Activated gamma-delta T cell (primary cell): ENCODE data around the gene ASXL2.
"Not testable (repeated sequence)": the region's sequence is repeated elsewhere in the genome, so short reads cannot be mapped to it uniquely, and the experiment has no call there.

Experiments
- DNase-seq: peaks from one replicate; lab custom pipeline; 2025; lab: John Stamatoyannopoulos, UW

ASXL2 gene

DNA sequence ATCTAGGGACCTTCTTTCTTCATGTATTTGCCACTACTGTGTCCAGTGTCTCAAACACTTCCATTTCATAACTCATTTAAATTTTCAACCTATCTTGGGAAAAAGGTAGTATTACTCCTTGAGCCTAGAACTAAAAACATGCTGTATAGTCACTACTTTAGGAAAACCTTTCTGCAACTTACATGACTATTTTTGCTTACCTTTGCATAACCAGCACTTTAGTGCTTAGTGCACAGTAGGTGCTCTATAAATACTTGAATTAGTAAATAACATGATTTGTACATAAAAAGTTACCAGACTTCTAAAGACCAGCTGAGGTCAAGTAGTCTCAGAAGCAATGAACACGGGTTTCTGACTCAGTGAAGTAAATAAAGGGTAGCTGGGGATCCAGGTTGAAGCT, 142.5 kb downstream of the ASXL2 start:
- no peak for DNase-seq

GRCh38 chr2:25728559-25728958, 149.7 kb downstream of the ASXL2 start:
- DNase-seq = no peak

- no peak for DNase-seq
Observed at GRCh38 chr2:25726522-25726921, 151.8 kb downstream of the ASXL2 start.

DNA sequence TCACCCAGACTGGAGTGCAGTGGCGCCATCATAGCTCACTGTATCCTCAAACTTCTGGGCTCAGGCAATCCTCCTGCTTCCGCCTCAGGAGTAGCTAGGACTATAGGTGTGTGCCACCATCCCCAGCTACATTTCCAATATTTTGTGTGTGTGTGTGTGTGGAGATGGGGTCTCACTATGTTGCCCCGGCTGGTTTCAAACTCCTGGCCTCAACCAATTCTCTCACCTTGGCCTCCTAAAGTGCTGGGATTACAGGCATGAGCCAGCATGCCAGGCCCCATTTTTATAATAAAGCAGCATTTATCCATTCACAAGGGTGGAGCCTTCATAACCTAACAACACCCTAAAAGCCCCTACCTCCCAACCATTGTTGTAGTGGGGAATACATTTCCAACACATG, 152.4 kb downstream of the ASXL2 start:
- no peak for DNase-seq

GRCh38 chr2:25724756-25725155, 153.5 kb downstream of the ASXL2 start:
- no peak for DNase-seq

- no peak for DNase-seq
Observed at GRCh38 chr2:25722224-25722623, 156.1 kb downstream of the ASXL2 start.

- DNase-seq = no peak
Observed at GRCh38 chr2:25720575-25720974, 157.7 kb downstream of the ASXL2 start.

DNA sequence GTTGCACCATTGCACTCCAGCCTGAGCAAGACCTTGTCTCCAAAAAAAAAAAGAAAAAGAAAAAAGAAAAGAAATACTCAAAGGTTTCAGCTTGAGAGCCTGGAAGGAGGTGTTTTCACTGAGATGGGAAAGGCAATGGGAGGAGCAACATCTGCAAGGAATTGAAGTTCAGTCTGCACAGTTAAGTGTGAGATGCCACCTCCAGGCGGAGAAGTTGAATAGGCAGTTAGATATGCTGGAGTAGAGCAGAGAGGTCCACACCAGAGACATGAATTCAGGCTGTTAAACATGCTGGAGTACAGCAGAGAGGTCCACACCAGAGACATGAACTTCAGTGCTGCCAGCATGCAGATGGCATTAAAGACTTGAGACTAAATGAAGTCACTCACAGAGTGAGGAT, 163.5 kb downstream of the ASXL2 start:
- DNase-seq = no peak

GRCh38 chr2:25712455-25712854, 165.8 kb downstream of the ASXL2 start:
- DNase-seq = no peak

GRCh38 chr2:25711675-25712354, 166.5 kb downstream of the ASXL2 start:
- no peak for DNase-seq

DNA sequence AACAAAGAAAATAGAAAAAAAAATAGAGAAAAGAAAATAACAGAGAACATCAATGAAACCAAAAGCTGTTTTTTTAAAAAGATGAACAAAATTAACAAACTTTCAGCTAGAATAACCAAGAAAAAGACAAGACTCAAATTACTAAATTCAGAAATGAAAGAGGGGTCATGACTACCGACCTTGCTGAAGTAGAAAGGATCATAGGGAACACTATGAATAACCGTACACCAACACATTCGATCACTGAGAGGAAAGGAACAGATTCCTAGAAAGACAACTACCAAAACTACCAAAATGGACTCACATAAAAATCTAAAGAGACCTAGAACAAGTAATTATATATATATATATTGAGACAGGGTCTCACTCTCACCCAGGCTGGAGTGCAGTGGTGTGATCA, 167.5 kb downstream of the ASXL2 start:
- no peak for DNase-seq

DNA sequence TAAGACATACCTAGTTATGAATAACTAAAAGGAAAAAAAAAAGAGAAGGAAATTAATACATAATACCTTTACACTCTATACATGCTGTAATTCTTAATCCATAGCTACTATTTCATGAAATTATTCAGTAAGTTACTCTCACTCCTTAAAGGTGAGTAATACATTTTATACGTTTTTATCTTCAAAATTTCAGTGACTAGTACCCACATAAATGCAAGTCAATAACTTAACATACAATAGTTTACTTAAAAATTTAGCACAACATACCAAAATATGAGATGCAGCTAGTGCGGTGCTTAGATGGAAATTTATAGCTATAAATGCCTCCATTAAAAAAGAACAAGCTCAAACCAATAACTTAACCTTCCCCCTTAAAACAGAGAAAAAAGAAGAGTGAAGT, 168.9 kb downstream of the ASXL2 start:
- no peak for DNase-seq

- DNase-seq = no peak
Observed at GRCh38 chr2:25707927-25708590, 170.2 kb downstream of the ASXL2 start.

- DNase-seq = not testable (repeated sequence)
Observed at GRCh38 chr2:25705575-25705974, 172.7 kb downstream of the ASXL2 start.

DNA sequence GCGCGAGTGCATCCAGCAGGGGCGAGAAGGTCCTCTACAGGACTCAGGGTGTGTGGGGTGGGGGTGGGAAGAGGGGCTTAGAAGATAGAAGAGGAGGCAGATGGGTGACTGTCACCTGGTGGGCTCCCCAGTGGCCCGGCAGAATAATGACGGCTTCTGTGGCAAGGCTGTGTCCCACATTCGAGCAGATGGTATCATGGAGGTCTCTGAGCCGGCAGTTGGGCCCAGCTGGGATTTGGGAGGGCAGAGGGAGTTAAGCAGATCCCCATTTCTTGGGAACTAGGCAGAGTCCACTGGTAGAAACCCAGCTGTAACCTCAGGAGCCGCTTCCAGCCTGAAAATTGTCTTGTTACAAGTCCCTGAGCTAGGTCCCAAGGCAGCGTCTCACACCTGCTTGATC, 176.5 kb downstream of the ASXL2 start:
- no peak for DNase-seq

DNA sequence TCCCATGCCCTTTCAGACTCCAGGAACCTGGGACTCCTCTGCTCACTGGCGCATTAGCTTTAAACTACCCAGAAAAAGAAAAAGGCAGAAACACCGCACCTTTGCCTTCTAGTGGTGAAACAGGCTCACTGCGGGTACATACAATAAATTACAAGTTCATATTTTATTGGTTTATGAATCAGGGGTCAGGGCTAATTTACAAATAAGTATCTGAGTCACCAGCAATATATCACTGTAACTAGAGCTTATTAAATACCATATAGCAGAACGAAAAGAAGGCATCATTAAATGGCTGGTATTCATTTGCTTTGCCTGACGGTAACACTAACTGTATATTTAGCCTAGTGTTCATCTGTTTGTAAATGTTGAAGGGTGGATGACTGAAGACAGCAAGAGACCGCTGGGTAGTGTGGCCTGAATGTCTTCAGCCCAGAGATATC, 178.0 kb downstream of the ASXL2 start:
- no peak for DNase-seq

- no peak for DNase-seq
Observed at GRCh38 chr2:25699216-25699615, 179.1 kb downstream of the ASXL2 start.

DNA sequence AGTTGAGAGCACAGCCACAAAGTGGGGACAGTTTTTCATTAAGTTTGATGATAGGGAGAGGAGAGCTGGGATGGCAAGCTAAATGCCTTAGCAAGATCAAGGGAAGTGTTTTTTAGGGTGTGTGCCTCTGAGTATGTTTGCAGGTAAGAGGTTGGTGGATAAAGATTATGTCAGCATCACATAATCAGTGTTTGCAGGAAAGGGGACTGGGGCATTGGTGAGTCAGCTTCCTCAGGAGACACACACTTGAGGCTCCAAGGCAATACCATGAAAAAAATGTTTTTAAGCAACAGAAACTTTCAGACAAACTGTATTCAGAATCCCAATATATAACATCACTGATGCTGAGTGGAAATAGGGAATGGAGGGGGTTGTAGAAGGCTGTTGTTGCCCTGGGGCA, 179.5 kb downstream of the ASXL2 start:
- no peak for DNase-seq

DNA sequence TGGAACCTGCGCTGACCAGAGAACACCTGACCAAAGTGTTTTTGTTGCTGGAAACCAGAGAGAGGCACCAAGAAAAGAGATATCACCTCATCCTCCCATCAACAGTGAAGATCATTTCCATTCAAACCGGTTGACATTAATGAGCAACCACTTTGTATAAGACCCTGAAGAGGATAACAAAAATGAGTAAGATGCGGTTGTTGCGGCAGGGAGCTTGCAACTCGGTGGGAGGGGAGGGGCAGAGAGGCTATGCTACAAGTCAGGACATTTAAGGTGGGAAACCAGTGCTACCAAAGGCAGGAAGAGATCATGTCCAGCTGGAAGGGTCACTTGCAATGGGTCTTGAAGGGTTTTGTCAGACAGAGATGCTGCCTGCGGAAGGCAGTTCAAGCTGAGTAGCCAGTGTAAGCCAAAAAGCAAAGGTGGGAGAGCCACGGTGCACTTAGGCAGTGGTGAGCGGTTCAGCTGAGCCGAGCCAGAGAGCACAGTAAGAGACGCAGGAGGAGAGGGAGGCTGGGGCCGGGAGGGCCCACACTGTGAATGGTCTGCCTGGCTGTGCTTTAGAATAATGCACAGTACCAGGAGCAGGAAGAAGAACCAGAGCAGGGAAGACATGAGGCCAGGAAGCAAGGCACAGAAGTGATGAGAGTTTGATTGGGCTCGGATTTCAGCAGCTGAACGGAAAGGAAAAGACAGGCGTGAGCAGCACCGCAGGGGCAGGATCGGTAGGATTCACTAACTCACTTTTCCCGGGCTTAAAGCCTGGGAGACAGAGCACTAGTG, 180.5 kb downstream of the ASXL2 start:
- no peak for DNase-seq

GRCh38 chr2:25692737-25693445, 185.4 kb downstream of the ASXL2 start:
- no peak for DNase-seq

DNA sequence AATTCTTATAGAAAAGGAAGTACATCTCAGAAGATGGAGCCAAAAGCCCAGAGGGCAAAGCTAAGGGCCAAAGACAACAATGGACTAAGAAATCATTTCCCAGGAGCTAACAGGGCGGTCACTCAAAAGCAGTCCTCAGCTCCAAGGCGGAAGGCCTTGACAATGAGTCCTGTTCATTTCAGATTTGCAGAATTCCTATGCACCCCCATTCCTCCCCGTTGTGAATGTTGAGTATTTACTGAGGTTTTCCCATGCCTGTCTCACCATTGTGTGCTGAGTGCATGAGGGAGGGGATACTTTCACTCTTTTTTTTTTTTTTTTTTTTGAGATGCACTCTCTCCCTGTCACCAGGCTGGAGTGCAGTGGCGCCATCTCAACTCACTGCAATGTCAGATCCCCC, 186.1 kb downstream of the ASXL2 start:
- no peak for DNase-seq

DNA sequence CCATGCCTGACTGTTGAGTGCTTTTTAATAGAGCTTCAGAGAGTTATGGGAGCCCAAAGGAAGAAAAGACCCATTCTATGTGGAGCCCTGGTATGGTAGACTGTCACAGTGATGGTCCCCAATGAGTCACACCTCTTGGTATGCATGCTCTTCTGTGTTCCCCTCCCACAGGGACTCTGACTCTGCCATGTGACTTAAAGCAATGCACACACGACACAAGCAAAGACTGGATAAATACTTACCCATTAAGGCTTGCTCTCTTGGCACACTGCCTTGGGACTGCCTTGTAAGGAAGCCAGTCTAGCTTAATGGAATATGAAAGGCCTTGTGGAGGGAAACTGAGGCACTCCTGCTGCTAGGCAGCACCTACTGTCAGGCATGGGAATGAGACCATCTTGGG, 188.2 kb downstream of the ASXL2 start:
- no peak for DNase-seq
